Right lobe of liver (tissue), 6 donors: ENCODE data around the gene TAAR5. TPM values are rescaled to one million over a fixed set of nuclear protein-coding genes. Genes with fewer than 3 reads are reported as not detected.
"Not testable (repeated sequence)": the region's sequence is repeated elsewhere in the genome, so short reads cannot be mapped to it uniquely, and the experiment has no call there.

ENCODE experiments used
- ATAC-seq, 4 donors: fragments of 200-7000 bp; cut with Tn5 transposase; one replicate each; pipeline ENCODE4 v1.9.1; 2020; ENCODE audit warnings: mild to moderate bottlenecking in 4 of 4, moderate library complexity in 4 of 4
- DNase-seq, 3 donors: peaks; one replicate each; pipeline ENCODE4 v3.0.0-alpha.2; 2020
- H3K27ac ChIP-seq, 3 donors: fragments of 200-600 bp; one replicate each; pipeline ENCODE4 v1.8.0; 2022
- H3K27me3 ChIP-seq, 2 donors: fragments of 200-600 bp; one replicate each; pipeline ENCODE4 v1.8.0; 2022
- H3K36me3 ChIP-seq, 4 donors: fragments of 200-600 bp; sonication (generic) in 1 of 4; one replicate each; pipeline versions ENCODE4 v1.5.1 to v1.8.0; 2017 to 2022; ENCODE audit warnings: control low read depth in 1 of 4
- H3K4me1 ChIP-seq, 4 donors: fragments of 200-600 bp; sonication (generic) in 1 of 4; one replicate each; pipeline versions ENCODE4 v1.5.1 to v1.8.0; 2017 to 2022; ENCODE audit warnings: control low read depth in 1 of 4
- H3K4me3 ChIP-seq, 3 donors: fragments of 200-600 bp; one replicate each; pipeline ENCODE4 v1.8.0; 2022
- H3K9me3 ChIP-seq, 4 donors: fragments of 200-600 bp; sonication (generic) in 1 of 4; one replicate each; pipeline versions ENCODE4 v1.5.1 to v1.8.0; 2017 to 2022; ENCODE audit warnings: control low read depth in 1 of 4
- POLR2A ChIP-seq: fragments of 450-650 bp; IDR thresholded peaks from one replicate; pipeline ENCODE4 v1.6.1; 2017; ENCODE audit warnings: antibody characterized with exemption, mild to moderate bottlenecking
- WGBS: methylation state at CpG from one replicate; pipeline ENCODE4 v1.1.6; 2018; ENCODE audit warnings: low coverage, low lambda C conversion rate; ENCODE audit not compliant: insufficient coverage; ENCODE audit errors: missing lambda C conversion rate; 5-methylcytosine and 5-hydroxymethylcytosine counted together
- intact Hi-C, 2 donors: fragments of 100-400 bp; cut with DNase I; formaldehyde crosslinking; loops; one replicate each; pipeline versions ENCODE4 v1.11.2 to v1.14.1; 2022
- long read RNA-seq: library from polyadenylated mRNA; unstranded; transcript quantifications from one replicate; pipeline ENCODE4 v2.0.0, GENCODE V29; 2019
- total RNA-seq, 6 experiments: library from RNA; depleted of rRNA in 2 of 6; stranded (reverse); fragments of >200 nt in 2 of 6; fragmentation: NEBNext Ultra II Directional in 3 of 6; extraction: Animal tissue kit (Norgen Biotek cat#: 25700) in 3 of 6; gene quantifications; one replicate each; pipeline versions ENCODE4 v1.1.0 to v1.2.4, GENCODE V29; 2016 to 2023
- TF ChIP-seq, protein P1 (sequence below), 4 donors: fragments of 200-600 bp in 3 of 4; fragments of 450-650 bp in 1 of 4; IDR thresholded peaks; one replicate each; pipeline versions ENCODE4 v1.5.1 to v1.8.0; 2016 to 2022; ENCODE audit warnings: antibody characterized with exemption in 4 of 4, mild to moderate bottlenecking in 2 of 4
- donor health status: DM: no; HTN: yes; CAD: no.
- donor health status: DM: no; HTN: no; CAD: no.
- donor health status: DM: no; HTN: no; CAD: no.
- donor health status: DM: no; HTN: yes; CAD: no.
- donor health status: DM: no; HTN: yes; CAD: no.

TAAR5 gene, protein sequence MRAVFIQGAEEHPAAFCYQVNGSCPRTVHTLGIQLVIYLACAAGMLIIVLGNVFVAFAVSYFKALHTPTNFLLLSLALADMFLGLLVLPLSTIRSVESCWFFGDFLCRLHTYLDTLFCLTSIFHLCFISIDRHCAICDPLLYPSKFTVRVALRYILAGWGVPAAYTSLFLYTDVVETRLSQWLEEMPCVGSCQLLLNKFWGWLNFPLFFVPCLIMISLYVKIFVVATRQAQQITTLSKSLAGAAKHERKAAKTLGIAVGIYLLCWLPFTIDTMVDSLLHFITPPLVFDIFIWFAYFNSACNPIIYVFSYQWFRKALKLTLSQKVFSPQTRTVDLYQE
- not detected for total RNA-seq
- long read RNA-seq = 0 reads

DNA sequence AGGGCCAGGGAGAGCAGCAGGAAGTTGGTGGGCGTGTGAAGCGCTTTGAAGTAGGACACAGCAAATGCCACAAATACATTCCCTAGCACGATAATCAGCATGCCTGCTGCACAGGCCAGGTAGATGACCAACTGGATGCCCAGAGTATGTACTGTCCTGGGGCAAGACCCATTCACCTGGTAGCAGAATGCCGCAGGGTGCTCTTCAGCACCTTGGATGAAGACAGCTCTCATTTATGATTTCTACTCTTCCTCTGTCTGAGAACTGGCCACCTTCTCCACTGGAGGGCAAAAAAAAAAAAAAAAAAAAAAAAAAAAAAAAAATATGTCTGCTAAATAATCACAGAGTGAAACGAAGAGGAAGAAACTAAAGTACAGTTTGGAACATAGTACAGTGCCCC is at the start of gene TAAR5:
Gene TAAR5 (minus strand): TSS at position 288 of the 400 bp plus-strand sequence. CDS start 55 bp downstream, at position 233.
- H3K4me1 ChIP-seq = no peaks in the 10 kb centered on the region
- no peaks in the 10 kb centered on the region for H3K9me3 ChIP-seq
- no peak within 1 kb of the TSS for H3K4me3 ChIP-seq
- H3K27ac ChIP-seq = no peak within 1 kb of the TSS
- TF ChIP-seq POLR2A = no peak
- TF ChIP-seq, protein P1, sequence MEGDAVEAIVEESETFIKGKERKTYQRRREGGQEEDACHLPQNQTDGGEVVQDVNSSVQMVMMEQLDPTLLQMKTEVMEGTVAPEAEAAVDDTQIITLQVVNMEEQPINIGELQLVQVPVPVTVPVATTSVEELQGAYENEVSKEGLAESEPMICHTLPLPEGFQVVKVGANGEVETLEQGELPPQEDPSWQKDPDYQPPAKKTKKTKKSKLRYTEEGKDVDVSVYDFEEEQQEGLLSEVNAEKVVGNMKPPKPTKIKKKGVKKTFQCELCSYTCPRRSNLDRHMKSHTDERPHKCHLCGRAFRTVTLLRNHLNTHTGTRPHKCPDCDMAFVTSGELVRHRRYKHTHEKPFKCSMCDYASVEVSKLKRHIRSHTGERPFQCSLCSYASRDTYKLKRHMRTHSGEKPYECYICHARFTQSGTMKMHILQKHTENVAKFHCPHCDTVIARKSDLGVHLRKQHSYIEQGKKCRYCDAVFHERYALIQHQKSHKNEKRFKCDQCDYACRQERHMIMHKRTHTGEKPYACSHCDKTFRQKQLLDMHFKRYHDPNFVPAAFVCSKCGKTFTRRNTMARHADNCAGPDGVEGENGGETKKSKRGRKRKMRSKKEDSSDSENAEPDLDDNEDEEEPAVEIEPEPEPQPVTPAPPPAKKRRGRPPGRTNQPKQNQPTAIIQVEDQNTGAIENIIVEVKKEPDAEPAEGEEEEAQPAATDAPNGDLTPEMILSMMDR (IDR thresholded peaks at IDR 0.05) = no peak
- DNase-seq = no peak
- no peak for ATAC-seq
- 58% methylated on average over 4 of the region's 5 CpGs for WGBS
- H3K36me3 ChIP-seq = no peaks in the 10 kb centered on the region
- intact Hi-C loops = no loop called here
- no peaks in the 10 kb centered on the region for H3K27me3 ChIP-seq

DNA sequence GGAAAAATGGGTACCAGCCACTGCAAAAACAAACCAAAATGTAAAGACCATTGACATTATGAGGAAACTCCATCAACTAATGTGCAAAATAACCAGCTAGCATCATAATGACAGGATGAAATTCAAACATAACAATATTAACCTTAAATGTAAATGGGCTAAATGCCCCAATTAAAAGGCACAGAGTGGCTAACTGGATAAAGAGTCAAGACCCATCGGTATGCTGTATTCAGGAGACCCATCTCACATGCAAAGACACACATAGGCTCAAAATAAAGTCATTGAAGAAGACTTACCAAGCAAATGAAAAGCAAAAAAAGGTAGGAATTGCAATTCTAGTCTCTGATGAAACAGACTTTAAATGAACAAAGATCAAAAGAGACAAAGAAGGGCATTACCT is 47.6 kb upstream of the TAAR5 start:
- H3K9me3 ChIP-seq, ATAC-seq, H3K27me3 ChIP-seq, DNase-seq, H3K4me3 ChIP-seq, H3K27ac ChIP-seq, H3K36me3 ChIP-seq, intact Hi-C loops: not testable (repeated sequence)
- WGBS = 88% methylated on average over 1 of the region's 1 CpG
- H3K4me1 ChIP-seq = peaks cover 0 to 10% (median 2%) of the 10 kb centered on the region in 4 donors

DNA sequence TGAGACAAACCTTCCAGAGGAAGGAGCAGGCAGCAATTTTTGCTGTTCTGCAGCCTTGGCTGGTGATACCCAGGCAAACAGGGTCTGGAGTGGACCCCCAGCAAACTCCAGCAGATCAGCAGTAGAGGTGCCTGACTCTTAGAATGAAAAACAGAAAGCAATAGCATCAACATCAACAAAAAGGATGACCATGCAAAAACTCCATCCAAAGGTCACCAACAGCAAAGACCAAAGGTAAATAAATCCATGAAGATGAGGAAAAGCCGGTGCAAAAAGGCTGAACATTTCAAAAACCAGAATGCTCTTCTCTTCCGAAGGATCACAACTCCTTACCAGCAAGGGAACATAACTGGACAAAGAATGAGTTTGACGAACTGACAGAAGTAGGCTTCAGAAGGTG is 46.4 kb upstream of the TAAR5 start:
- intact Hi-C loops, H3K9me3 ChIP-seq, DNase-seq, H3K36me3 ChIP-seq, H3K4me3 ChIP-seq, H3K27me3 ChIP-seq, H3K27ac ChIP-seq: not testable (repeated sequence)
- peaks cover 0 to 10% (median 2%) of the 10 kb centered on the region in 4 donors for H3K4me1 ChIP-seq
- WGBS = 50% methylated on average over 3 of the region's 3 CpGs
- ATAC-seq = peak in 3 of 4 donors; percentile 28 to 56 (median 29)

DNA sequence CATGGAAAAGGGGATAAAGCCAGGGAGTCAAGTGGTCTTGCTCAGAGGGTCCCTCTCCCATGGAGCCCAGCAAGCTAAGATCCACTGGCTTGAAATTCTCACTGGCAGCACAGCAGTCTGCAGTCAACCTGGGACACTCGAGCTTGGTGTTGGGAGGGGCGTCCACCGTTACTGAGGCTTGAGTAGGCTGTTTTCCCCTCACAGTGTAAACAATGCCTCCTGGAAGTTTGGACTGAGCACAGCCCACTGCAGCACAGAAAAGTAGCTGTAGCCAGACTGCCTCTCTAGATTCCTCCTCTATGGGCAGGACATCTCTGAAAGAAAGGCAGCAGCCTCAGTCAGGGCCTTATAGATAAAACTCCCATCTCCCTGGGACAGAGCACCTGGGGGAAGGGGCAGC is 45.7 kb upstream of the TAAR5 start:
- H3K27ac ChIP-seq, H3K36me3 ChIP-seq, H3K27me3 ChIP-seq, H3K4me3 ChIP-seq, DNase-seq, intact Hi-C loops, H3K9me3 ChIP-seq, ATAC-seq: not testable (repeated sequence)
- WGBS = no CpG with 5 or more reads among the region's 3 CpGs
- H3K4me1 ChIP-seq = peaks cover 0 to 10% (median 2%) of the 10 kb centered on the region in 4 donors

DNA sequence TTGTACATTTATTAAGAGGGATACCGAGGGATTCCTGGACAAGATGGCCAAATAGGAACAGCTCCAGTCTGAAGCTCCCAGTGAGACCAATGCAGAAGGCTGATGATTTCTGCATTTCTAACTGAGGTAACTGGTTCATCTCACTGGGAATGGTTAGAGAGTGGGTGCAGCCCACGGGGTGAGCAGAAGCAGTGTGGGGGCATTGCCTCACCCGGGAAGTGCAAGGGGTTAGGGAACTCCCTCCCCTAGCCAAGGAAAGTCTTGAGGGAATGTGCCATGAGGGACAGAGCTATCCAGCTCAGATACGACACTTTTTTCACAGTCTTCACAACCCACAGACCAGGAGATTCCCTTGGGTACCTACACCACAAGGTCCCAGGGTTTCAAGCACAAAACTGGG is 45.3 kb upstream of the TAAR5 start:
- Histone ChIP-seq H3K9me3 (no peaks in the 10 kb centered on the region), H3K4me3 (no peak overlapping the region), H3K4me1 (peaks cover 0 to 10% (median 2%) of the 10 kb centered on the region in 4 donors), H3K36me3 (no peaks in the 10 kb centered on the region), H3K27ac (no peak overlapping the region), H3K27me3 (no peaks in the 10 kb centered on the region)
- WGBS = 75% methylated on average over 2 of the region's 4 CpGs
- ATAC-seq (no peak), DNase-seq (no peak)
- intact Hi-C loops = no loop called here
- TF ChIP-seq POLR2A = no peak

DNA sequence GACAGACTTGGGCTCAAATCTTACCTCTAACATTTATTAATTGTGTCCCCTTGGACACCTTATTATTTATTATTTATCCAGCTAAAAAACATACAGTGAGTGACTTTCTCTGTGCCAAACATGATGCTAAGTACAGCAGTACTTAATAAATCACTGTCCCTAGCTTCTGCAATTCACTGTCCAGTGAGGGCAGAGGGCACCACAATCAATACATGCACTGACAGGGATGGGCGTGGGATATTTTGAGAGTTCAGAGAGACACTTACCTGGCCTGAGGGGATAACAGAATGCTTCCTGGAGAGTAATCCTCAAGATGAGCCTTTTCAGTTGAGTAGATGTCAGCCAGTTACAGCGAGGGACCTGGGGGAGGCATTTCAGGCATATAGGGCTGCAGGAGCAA is 43.8 kb upstream of the TAAR5 start:
- Histone ChIP-seq H3K4me3 (no peak overlapping the region), H3K36me3 (no peaks in the 10 kb centered on the region), H3K27ac (no peak overlapping the region), H3K9me3 (no peaks in the 10 kb centered on the region), H3K4me1 (peaks cover 0 to 10% (median 2%) of the 10 kb centered on the region in 4 donors), H3K27me3 (no peaks in the 10 kb centered on the region)
- 51% methylated on average over 2 of the region's 2 CpGs for WGBS
- peak; percentile 58 to 93 (median 69) for ATAC-seq
- DNase-seq = no peak
- TF ChIP-seq, protein P1 (IDR thresholded peaks at IDR 0.05) = no peak
- TF ChIP-seq POLR2A = no peak
- intact Hi-C loops = no loop called here
